T-helper 17 cell (primary cell): Measurements from ENCODE around the gene THBS3. TPM values are rescaled to one million over a fixed set of nuclear protein-coding genes. Genes with fewer than 3 reads are reported as not detected.

Experiments
- ATAC-seq: fragments of 150-1000 bp; cut with Tn5 transposase; 2 replicates; pipeline ENCODE4 v1.10.0; 2021; ENCODE audit warnings: mild to moderate bottlenecking, moderate library complexity
- DNase-seq, 3 donors: peaks; one replicate each; pipeline versions ENCODE4 v3.0.0 to v3.0.0-alpha.2; 2020 to 2021
- H3K9me3 ChIP-seq: one replicate; pipeline ENCODE4 v1.7.0; 2013; ENCODE audit warnings: low read length, mild to moderate bottlenecking; ENCODE audit not compliant: control insufficient read depth, poor library complexity, severe bottlenecking
- H3K27ac Mint-ChIP-seq: one replicate; pipeline ENCODE4 v1.8.0; 2022; ENCODE audit warnings: mild to moderate bottlenecking, moderate library complexity, mixed read lengths
- H3K27me3 Mint-ChIP-seq: one replicate; pipeline ENCODE4 v1.8.0; 2022; ENCODE audit warnings: mixed read lengths
- H3K36me3 Mint-ChIP-seq: one replicate; pipeline ENCODE4 v1.8.0; 2022; ENCODE audit warnings: low read depth, mixed read lengths
- H3K4me1 Mint-ChIP-seq: one replicate; pipeline ENCODE4 v1.8.0; 2022; ENCODE audit warnings: mild to moderate bottlenecking, mixed read lengths
- H3K4me3 Mint-ChIP-seq: one replicate; pipeline ENCODE4 v1.8.0; 2022; ENCODE audit warnings: mild to moderate bottlenecking, moderate library complexity, mixed read lengths
- total RNA-seq, 4 donors: library from RNA in 2 of 4; stranded (reverse) in 2 of 4; gene quantifications; one replicate each; pipeline ENCODE4 v1.2.3 and lab custom pipeline; 2022 to 2026

Gene THBS3
- total RNA-seq, 2 donors from 2014 or later: 34.6 to 38.4 TPM

- Mint-ChIP-seq H3K36me3 (peaks cover 9% of the 10 kb centered on the region), H3K4me1 (peaks cover 14% of the 10 kb centered on the region), H3K27me3 (no peaks in the 10 kb centered on the region), H3K27ac (no peak overlapping the region), H3K4me3 (no peak overlapping the region)
- H3K9me3 ChIP-seq: no peaks in the 10 kb centered on the region
- DNase-seq: peak in 1 of 3 donors; percentile 1
- ATAC-seq: peak; percentile 72
Measured at GRCh38 chr1:155184835-155185782, 22.6 kb downstream of the THBS3 start.

- no peaks in the 10 kb centered on the region for H3K27me3 Mint-ChIP-seq
- H3K4me3 Mint-ChIP-seq: no peak overlapping the region
- peaks cover 14% of the 10 kb centered on the region for H3K4me1 Mint-ChIP-seq
- H3K9me3 ChIP-seq: no peaks in the 10 kb centered on the region
- no peak for ATAC-seq
- no peak overlapping the region for H3K27ac Mint-ChIP-seq
- H3K36me3 Mint-ChIP-seq: peaks cover 12% of the 10 kb centered on the region
- no peak for DNase-seq
Measured at GRCh38 chr1:155184351-155184811, 23.3 kb downstream of the THBS3 start.

GRCh38 chr1:155183775-155184221 is 23.9 kb downstream of the THBS3 start:
- Mint-ChIP-seq H3K27me3 (no peaks in the 10 kb centered on the region), H3K36me3 (peaks cover 15% of the 10 kb centered on the region), H3K4me3 (no peak overlapping the region), H3K4me1 (peaks cover 14% of the 10 kb centered on the region), H3K27ac (no peak overlapping the region)
- H3K9me3 ChIP-seq: no peaks in the 10 kb centered on the region
- DNase-seq (no peak), ATAC-seq (no peak)

- Mint-ChIP-seq H3K4me1 (peaks cover 11% of the 10 kb centered on the region), H3K27me3 (no peaks in the 10 kb centered on the region), H3K36me3 (peaks cover 13% of the 10 kb centered on the region), H3K4me3 (no peak overlapping the region), H3K27ac (no peak overlapping the region)
- DNase-seq (no peak), ATAC-seq (no peak)
- no peaks in the 10 kb centered on the region for H3K9me3 ChIP-seq
Measured at GRCh38 chr1:155182052-155182550, 25.6 kb downstream of the THBS3 start.

- no peak for ATAC-seq
- H3K27ac Mint-ChIP-seq: no peak overlapping the region
- DNase-seq: no peak
- no peaks in the 10 kb centered on the region for H3K27me3 Mint-ChIP-seq
- H3K4me1 Mint-ChIP-seq: peaks cover 9% of the 10 kb centered on the region
- peaks cover 13% of the 10 kb centered on the region for H3K36me3 Mint-ChIP-seq
- no peaks in the 10 kb centered on the region for H3K9me3 ChIP-seq
- H3K4me3 Mint-ChIP-seq: no peak overlapping the region
Measured at GRCh38 chr1:155181371-155182051, 26.2 kb downstream of the THBS3 start.

GRCh38 chr1:155179112-155180031 is 28.3 kb downstream of the THBS3 start:
- DNase-seq (no peak), ATAC-seq (no peak)
- H3K27me3 Mint-ChIP-seq: no peaks in the 10 kb centered on the region
- H3K27ac Mint-ChIP-seq: no peak overlapping the region
- H3K4me3 Mint-ChIP-seq: peak overlapping the region; percentile 36
- no peaks in the 10 kb centered on the region for H3K9me3 ChIP-seq
- peaks cover 13% of the 10 kb centered on the region for H3K36me3 Mint-ChIP-seq
- peaks cover 21% of the 10 kb centered on the region for H3K4me1 Mint-ChIP-seq

- DNase-seq (no peak), ATAC-seq (no peak)
- Mint-ChIP-seq H3K4me3 (no peak overlapping the region), H3K4me1 (peaks cover 26% of the 10 kb centered on the region), H3K36me3 (peaks cover 12% of the 10 kb centered on the region), H3K27ac (no peak overlapping the region), H3K27me3 (no peaks in the 10 kb centered on the region)
- no peaks in the 10 kb centered on the region for H3K9me3 ChIP-seq
Measured at GRCh38 chr1:155178441-155179111, 29.1 kb downstream of the THBS3 start.

GRCh38 chr1:155177918-155178281 is 29.8 kb downstream of the THBS3 start:
- no peak for ATAC-seq
- H3K36me3 Mint-ChIP-seq: peaks cover 9% of the 10 kb centered on the region
- peaks cover 28% of the 10 kb centered on the region for H3K4me1 Mint-ChIP-seq
- no peaks in the 10 kb centered on the region for H3K9me3 ChIP-seq
- H3K27ac Mint-ChIP-seq: no peak overlapping the region
- no peak overlapping the region for H3K4me3 Mint-ChIP-seq
- H3K27me3 Mint-ChIP-seq: no peaks in the 10 kb centered on the region
- DNase-seq: no peak

- no peak overlapping the region for H3K4me3 Mint-ChIP-seq
Measured at GRCh38 chr1:155177192-155177917, 30.3 kb downstream of the THBS3 start.

GRCh38 chr1:155176544-155177071 is 31.1 kb downstream of the THBS3 start:
- DNase-seq (peak; percentile 67 to 81 (median 69)), ATAC-seq (peak; percentile 40)
- Mint-ChIP-seq H3K27ac (peak overlapping the region; percentile 98), H3K27me3 (no peaks in the 10 kb centered on the region), H3K4me3 (peak overlapping the region; percentile 43), H3K36me3 (peaks cover 9% of the 10 kb centered on the region), H3K4me1 (peaks cover 37% of the 10 kb centered on the region)
- H3K9me3 ChIP-seq: no peaks in the 10 kb centered on the region

More at GRCh38 chr1:155177192-155177917, 30.3 kb downstream of the THBS3 start:
- peaks cover 9% of the 10 kb centered on the region for H3K36me3 Mint-ChIP-seq
- DNase-seq: no peak
- H3K27ac Mint-ChIP-seq: no peak overlapping the region
- H3K9me3 ChIP-seq: no peaks in the 10 kb centered on the region
- no peak for ATAC-seq
- H3K27me3 Mint-ChIP-seq: no peaks in the 10 kb centered on the region
- H3K4me1 Mint-ChIP-seq: peaks cover 32% of the 10 kb centered on the region

- Mint-ChIP-seq H3K27me3 (no peaks in the 10 kb centered on the region), H3K4me1 (peaks cover 37% of the 10 kb centered on the region), H3K27ac (peak overlapping the region; percentile 98), H3K4me3 (peak overlapping the region; percentile 45), H3K36me3 (peaks cover 9% of the 10 kb centered on the region)
- ATAC-seq: peak; percentile 14
- no peak for DNase-seq
- no peaks in the 10 kb centered on the region for H3K9me3 ChIP-seq
Measured at GRCh38 chr1:155175927-155176371, 31.7 kb downstream of the THBS3 start.
